HepG2 (cell line): ENCODE results near the gene SLC25A22. TPM values are rescaled to one million over a fixed set of nuclear protein-coding genes. Genes with fewer than 3 reads are reported as not detected.

Experiments used
- DZIP1 ChIP-seq: sonication (generic); formaldehyde crosslinking; IDR thresholded peaks from 2 replicates; pipeline ENCODE4 v1.5.0; 2020; ENCODE audit warnings: mild to moderate bottlenecking, missing genetic modification reagents
- FUBP1 ChIP-seq: sonication (generic); formaldehyde crosslinking; IDR thresholded peaks from 2 replicates; pipeline ENCODE4 v1.5.1; 2020; ENCODE audit warnings: missing genetic modification reagents, mild to moderate bottlenecking, borderline replicate concordance
- GLI4 ChIP-seq: sonication (generic); formaldehyde crosslinking; IDR thresholded peaks from 2 replicates; pipeline ENCODE4 v1.5.1; 2020; ENCODE audit warnings: missing genetic modification reagents, mild to moderate bottlenecking, moderate library complexity, borderline replicate concordance
- HMG20B ChIP-seq: conservative IDR thresholded peaks from 2 replicates; pipeline ENCODE4 v1.6.1; 2016; ENCODE audit warnings: missing genetic modification reagents, missing compliant biosample characterization
- JUNB ChIP-seq: sonication (generic); formaldehyde crosslinking; IDR thresholded peaks from 2 replicates; pipeline ENCODE4 v1.8.0; 2022; ENCODE audit warnings: missing genetic modification reagents, mild to moderate bottlenecking, borderline replicate concordance
- NKX3-1 ChIP-seq: sonication (generic); formaldehyde crosslinking; IDR thresholded peaks from 2 replicates; pipeline ENCODE4 v1.5.0; 2020; ENCODE audit warnings: missing genetic modification reagents
- PBX2 ChIP-seq: IDR thresholded peaks from 2 replicates; pipeline ENCODE4 v1.6.1; 2016; ENCODE audit warnings: control low read depth
- TBL1XR1 ChIP-seq: fragments of 150-350 bp; IDR thresholded peaks from 2 replicates; pipeline ENCODE4 v1.6.1; 2014; ENCODE audit warnings: borderline replicate concordance, low read length; ENCODE audit not compliant: partially characterized antibody
- TFDP1 ChIP-seq: IDR thresholded peaks from 2 replicates; pipeline ENCODE4 v1.6.1; 2016; ENCODE audit warnings: missing compliant biosample characterization, missing genetic modification reagents, borderline replicate concordance
- ZBTB3 ChIP-seq: sonication (generic); formaldehyde crosslinking; IDR thresholded peaks from 2 replicates; pipeline ENCODE4 v1.4.0; 2020; ENCODE audit warnings: low read depth, mild to moderate bottlenecking, moderate library complexity, missing genetic modification reagents, borderline replicate concordance
- ZNF205 ChIP-seq: IDR thresholded peaks from 2 replicates; pipeline ENCODE4 v1.6.1; 2018; ENCODE audit warnings: missing biosample characterization, missing genetic modification reagents
- ZNF34 ChIP-seq: sonication (generic); formaldehyde crosslinking; IDR thresholded peaks from 2 replicates; pipeline ENCODE4 v1.4.0; 2020; ENCODE audit warnings: mild to moderate bottlenecking, missing genetic modification reagents, borderline replicate concordance
- polyA plus RNA-seq, 8 experiments: library from polyadenylated mRNA; depleted of rRNA in 3 of 8; stranded (reverse) in 7 of 8; unstranded in 1 of 8; fragments of >200 nt; fragmentation: Illumina TruSeq in 4 of 8; extraction: Trizol in 4 of 8; gene quantifications; 2 replicates each; pipeline versions ENCODE4 v1.2.1 to v1.2.3, GENCODE V29; 2011 to 2016; ENCODE audit warnings: low read depth in 4 of 8, missing spikeins in 1 of 8, mixed read lengths in 1 of 8; ENCODE audit not compliant: insufficient read depth in 1 of 8
- total RNA-seq, 5 experiments: library from RNA; depleted of rRNA; stranded (reverse); fragments of >200 nt; fragmentation: Illumina TruSeq; extraction: Trizol; gene quantifications; 2 replicates each; pipeline ENCODE4 v1.2.3, GENCODE V29; 2016; ENCODE audit warnings: low read depth in 1 of 5
- TF ChIP-seq, protein P1 (sequence below): sonication (generic); formaldehyde crosslinking; IDR thresholded peaks from 2 replicates; pipeline ENCODE4 v1.4.0; 2020; ENCODE audit warnings: mild to moderate bottlenecking, missing genetic modification reagents, borderline replicate concordance
- TF ChIP-seq, protein P2 (sequence below): IDR thresholded peaks from 2 replicates; pipeline ENCODE4 v1.6.1; 2016; ENCODE audit warnings: low read depth, borderline replicate concordance

SLC25A22 gene
- total and polyA plus RNA-seq, 2 of the 13 experiments (the other 11 are each of a cell fraction or from before 2014, with no cell fraction given) = 12.4 to 19.2 TPM

GRCh38 chr11:838441-839279 is 40.6 kb upstream of the SLC25A22 start (continued):
- peak; percentile 91 for TF ChIP-seq TFDP1
- TF ChIP-seq ZBTB3 (CRISPR knock-in tag) = no peak
- TF ChIP-seq FUBP1 (CRISPR knock-in tag) = no peak
- TF ChIP-seq ZNF34 (CRISPR knock-in tag) = 0 out of 2 replicates have a peak, but pooled peaks have one; percentile 34
- no peak for TF ChIP-seq GLI4
- TF ChIP-seq JUNB (CRISPR knock-in tag) = no peak
- TF ChIP-seq NKX3-1 (CRISPR knock-in tag) = no peak
- TF ChIP-seq TBL1XR1 = no peak
- TF ChIP-seq, protein P1, sequence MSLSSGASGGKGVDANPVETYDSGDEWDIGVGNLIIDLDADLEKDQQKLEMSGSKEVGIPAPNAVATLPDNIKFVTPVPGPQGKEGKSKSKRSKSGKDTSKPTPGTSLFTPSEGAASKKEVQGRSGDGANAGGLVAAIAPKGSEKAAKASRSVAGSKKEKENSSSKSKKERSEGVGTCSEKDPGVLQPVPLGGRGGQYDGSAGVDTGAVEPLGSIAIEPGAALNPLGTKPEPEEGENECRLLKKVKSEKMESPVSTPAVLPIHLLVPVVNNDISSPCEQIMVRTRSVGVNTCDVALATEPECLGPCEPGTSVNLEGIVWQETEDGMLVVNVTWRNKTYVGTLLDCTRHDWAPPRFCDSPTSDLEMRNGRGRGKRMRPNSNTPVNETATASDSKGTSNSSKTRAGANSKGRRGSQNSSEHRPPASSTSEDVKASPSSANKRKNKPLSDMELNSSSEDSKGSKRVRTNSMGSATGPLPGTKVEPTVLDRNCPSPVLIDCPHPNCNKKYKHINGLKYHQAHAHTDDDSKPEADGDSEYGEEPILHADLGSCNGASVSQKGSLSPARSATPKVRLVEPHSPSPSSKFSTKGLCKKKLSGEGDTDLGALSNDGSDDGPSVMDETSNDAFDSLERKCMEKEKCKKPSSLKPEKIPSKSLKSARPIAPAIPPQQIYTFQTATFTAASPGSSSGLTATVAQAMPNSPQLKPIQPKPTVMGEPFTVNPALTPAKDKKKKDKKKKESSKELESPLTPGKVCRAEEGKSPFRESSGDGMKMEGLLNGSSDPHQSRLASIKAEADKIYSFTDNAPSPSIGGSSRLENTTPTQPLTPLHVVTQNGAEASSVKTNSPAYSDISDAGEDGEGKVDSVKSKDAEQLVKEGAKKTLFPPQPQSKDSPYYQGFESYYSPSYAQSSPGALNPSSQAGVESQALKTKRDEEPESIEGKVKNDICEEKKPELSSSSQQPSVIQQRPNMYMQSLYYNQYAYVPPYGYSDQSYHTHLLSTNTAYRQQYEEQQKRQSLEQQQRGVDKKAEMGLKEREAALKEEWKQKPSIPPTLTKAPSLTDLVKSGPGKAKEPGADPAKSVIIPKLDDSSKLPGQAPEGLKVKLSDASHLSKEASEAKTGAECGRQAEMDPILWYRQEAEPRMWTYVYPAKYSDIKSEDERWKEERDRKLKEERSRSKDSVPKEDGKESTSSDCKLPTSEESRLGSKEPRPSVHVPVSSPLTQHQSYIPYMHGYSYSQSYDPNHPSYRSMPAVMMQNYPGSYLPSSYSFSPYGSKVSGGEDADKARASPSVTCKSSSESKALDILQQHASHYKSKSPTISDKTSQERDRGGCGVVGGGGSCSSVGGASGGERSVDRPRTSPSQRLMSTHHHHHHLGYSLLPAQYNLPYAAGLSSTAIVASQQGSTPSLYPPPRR (CRISPR knock-in tag) = 0 out of 2 replicates have a peak, but pooled peaks have one; percentile 41
- TF ChIP-seq, protein P2, sequence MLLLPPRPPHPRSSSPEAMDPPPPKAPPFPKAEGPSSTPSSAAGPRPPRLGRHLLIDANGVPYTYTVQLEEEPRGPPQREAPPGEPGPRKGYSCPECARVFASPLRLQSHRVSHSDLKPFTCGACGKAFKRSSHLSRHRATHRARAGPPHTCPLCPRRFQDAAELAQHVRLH (CRISPR knock-in tag) = peak; percentile 82; the same call in 1 of the 2 replicates
- 0 out of 2 replicates have a peak, but pooled peaks have one; percentile 42 for TF ChIP-seq HMG20B
- no peak for TF ChIP-seq DZIP1 (CRISPR knock-in tag)
- no peak for TF ChIP-seq PBX2 (CRISPR knock-in tag)
- 0 out of 2 replicates have a peak, but pooled peaks have one; percentile 42 for TF ChIP-seq ZNF205
